TTC549 (cell line): ENCODE results near the gene EPB41L3.

ENCODE experiments used
- FAIRE-seq: peaks from 2 replicates; lab custom pipeline; 2012; peaks lifted over from hg19 to GRCh38; lab: Jason Lieb, UNC

Gene EPB41L3

GRCh38 chr18:5413447-5413846, 130.3 kb downstream of the EPB41L3 start:
- FAIRE-seq = no peak

GRCh38 chr18:5410582-5410981, 133.2 kb downstream of the EPB41L3 start:
- FAIRE-seq = no peak

GRCh38 chr18:5398269-5398668, 145.5 kb downstream of the EPB41L3 start:
- FAIRE-seq = no peak

- no peak for FAIRE-seq
Measured at GRCh38 chr18:5397102-5397501, 146.7 kb downstream of the EPB41L3 start.

GRCh38 chr18:5395860-5396448, 147.8 kb downstream of the EPB41L3 start:
- FAIRE-seq = no peak

- no peak for FAIRE-seq
Measured at GRCh38 chr18:5393779-5394178, 150.0 kb downstream of the EPB41L3 start.

GRCh38 chr18:5391409-5391808, 152.4 kb downstream of the EPB41L3 start:
- FAIRE-seq = no peak

- no peak for FAIRE-seq
Measured at GRCh38 chr18:5389356-5389755, 154.4 kb downstream of the EPB41L3 start.

GRCh38 chr18:5388896-5389295, 154.9 kb downstream of the EPB41L3 start:
- no peak for FAIRE-seq

- no peak for FAIRE-seq
Measured at GRCh38 chr18:5380586-5380985, 163.2 kb downstream of the EPB41L3 start.

GRCh38 chr18:5376986-5377385, 166.8 kb downstream of the EPB41L3 start:
- FAIRE-seq = no peak

GRCh38 chr18:5370332-5370731, 173.5 kb downstream of the EPB41L3 start:
- FAIRE-seq = no peak

- no peak for FAIRE-seq
Measured at GRCh38 chr18:5369513-5369912, 174.3 kb downstream of the EPB41L3 start.

- FAIRE-seq = no peak
Measured at GRCh38 chr18:5365443-5365842, 178.4 kb downstream of the EPB41L3 start.

GRCh38 chr18:5350636-5351035, 193.2 kb downstream of the EPB41L3 start:
- no peak for FAIRE-seq
